Thymus (tissue), 14 donors: Measurements from ENCODE around the gene HDHD5. TPM values are rescaled to one million over a fixed set of nuclear protein-coding genes. Genes with fewer than 3 reads are reported as not detected.

Experiments
- DNase-seq, 9 donors: peaks; one replicate each; pipeline ENCODE4 v3.0.0-alpha.2; 2013; ENCODE audit warnings: low spot score in 9 of 9, low read depth in 6 of 9, missing footprints in 1 of 9
- H3K27ac ChIP-seq, 2 donors: one replicate each; pipeline ENCODE4 v1.5.1; 2013; ENCODE audit warnings: control low read depth in 1 of 2, low read depth in 1 of 2, low read length in 1 of 2, mild to moderate bottlenecking in 1 of 2, moderate library complexity in 1 of 2
- H3K27me3 ChIP-seq, 2 donors: one replicate each; pipeline ENCODE4 v1.5.1; 2013; ENCODE audit warnings: low read length in 1 of 2; ENCODE audit not compliant: control insufficient read depth in 2 of 2, insufficient read depth in 1 of 2
- H3K36me3 ChIP-seq, 2 donors: one replicate each; pipeline ENCODE4 v1.5.1; 2013; ENCODE audit warnings: low read length in 1 of 2, mild to moderate bottlenecking in 1 of 2, moderate library complexity in 1 of 2; ENCODE audit not compliant: control insufficient read depth in 2 of 2, insufficient read depth in 2 of 2
- H3K4me1 ChIP-seq, 2 donors: one replicate each; pipeline ENCODE4 v1.5.1; 2013; ENCODE audit warnings: low read length in 2 of 2; ENCODE audit not compliant: control insufficient read depth in 2 of 2, insufficient read depth in 2 of 2
- H3K4me3 ChIP-seq, 2 donors: one replicate each; pipeline ENCODE4 v1.5.1; 2013; ENCODE audit warnings: low read length in 2 of 2, control low read depth in 1 of 2, mild to moderate bottlenecking in 1 of 2
- H3K9me3 ChIP-seq, 2 donors: one replicate each; pipeline ENCODE4 v1.5.1; 2013; ENCODE audit warnings: low read length in 1 of 2, mild to moderate bottlenecking in 1 of 2; ENCODE audit not compliant: control insufficient read depth in 2 of 2, insufficient read depth in 1 of 2
- WGBS: extraction: QIAGEN DNeasy Blood & Tissue Kit; methylation state at CpG from one replicate; pipeline ENCODE4 v1.1.7; 2013; 5-methylcytosine and 5-hydroxymethylcytosine counted together
- long read RNA-seq, 10 donors: transcript quantifications; one replicate each; lab custom pipeline, GENCODE V29; 2026
- polyA plus RNA-seq: library from polyadenylated mRNA; stranded (reverse); fragments of 200-250 nt; gene quantifications from one replicate; pipeline ENCODE4 v1.2.3, GENCODE V29; 2013
- total RNA-seq: library from RNA; stranded (reverse); fragments of 120-200 nt; gene quantifications from one replicate; pipeline ENCODE4 v1.2.4, GENCODE V29; 2013
- donor health status: healthy.

HDHD5 gene
- total RNA-seq (31.3 TPM), polyA plus RNA-seq (30.7 TPM)
- long read RNA-seq, donor 1, result 0 reads
- long read RNA-seq, donor 2, transcript HDHD5-202 (8 exons, 1,799 nt), result major isoform, 20 of 28 reads
- long read RNA-seq, donor 2, partial matches to known transcripts, result 6 of 28 reads
- long read RNA-seq, donor 2, other reads (novel, unspliced or antisense), result 0 of 28 reads
- long read RNA-seq, donor 3, transcript HDHD5-202 (8 exons, 1,799 nt), result major isoform, 13 of 20 reads
- long read RNA-seq, donor 3, partial matches to known transcripts, result 0 of 20 reads
- long read RNA-seq, donor 3, other reads (novel, unspliced or antisense), result 7 of 20 reads
- long read RNA-seq, donor 4, partial matches to known transcripts, result 0 of 5 reads
- long read RNA-seq, donor 4, other reads (novel, unspliced or antisense), result 0 of 5 reads
- long read RNA-seq, donor 5, transcript HDHD5-202 (8 exons, 1,799 nt), result major isoform, 22 of 24 reads
- long read RNA-seq, donor 5, partial matches to known transcripts, result 0 of 24 reads
- long read RNA-seq, donor 5, other reads (novel, unspliced or antisense), result 0 of 24 reads
- long read RNA-seq, donor 6, transcript HDHD5-202 (8 exons, 1,799 nt), result major isoform, 6 of 8 reads
- long read RNA-seq, donor 6, partial matches to known transcripts, result 0 of 8 reads
- long read RNA-seq, donor 6, other reads (novel, unspliced or antisense), result 0 of 8 reads
- long read RNA-seq, donor 7, transcript HDHD5-202 (8 exons, 1,799 nt), result major isoform, 10 of 11 reads
- long read RNA-seq, donor 7, partial matches to known transcripts, result 0 of 11 reads
- long read RNA-seq, donor 7, other reads (novel, unspliced or antisense), result 0 of 11 reads
- long read RNA-seq, donor 8, transcript HDHD5-202 (8 exons, 1,799 nt), result major isoform, 8 of 8 reads
- long read RNA-seq, donor 8, partial matches to known transcripts, result 0 of 8 reads
- long read RNA-seq, donor 8, other reads (novel, unspliced or antisense), result 0 of 8 reads
- long read RNA-seq, donor 9, transcript HDHD5-202 (8 exons, 1,799 nt), result major isoform, 9 of 9 reads
- long read RNA-seq, donor 9, partial matches to known transcripts, result 0 of 9 reads
- long read RNA-seq, donor 9, other reads (novel, unspliced or antisense), result 0 of 9 reads
- long read RNA-seq, donor 10, transcript HDHD5-202 (8 exons, 1,799 nt), result major isoform, 7 of 8 reads
- long read RNA-seq, donor 10, partial matches to known transcripts, result 0 of 8 reads
- long read RNA-seq, donor 10, other reads (novel, unspliced or antisense), result 0 of 8 reads

DNA sequence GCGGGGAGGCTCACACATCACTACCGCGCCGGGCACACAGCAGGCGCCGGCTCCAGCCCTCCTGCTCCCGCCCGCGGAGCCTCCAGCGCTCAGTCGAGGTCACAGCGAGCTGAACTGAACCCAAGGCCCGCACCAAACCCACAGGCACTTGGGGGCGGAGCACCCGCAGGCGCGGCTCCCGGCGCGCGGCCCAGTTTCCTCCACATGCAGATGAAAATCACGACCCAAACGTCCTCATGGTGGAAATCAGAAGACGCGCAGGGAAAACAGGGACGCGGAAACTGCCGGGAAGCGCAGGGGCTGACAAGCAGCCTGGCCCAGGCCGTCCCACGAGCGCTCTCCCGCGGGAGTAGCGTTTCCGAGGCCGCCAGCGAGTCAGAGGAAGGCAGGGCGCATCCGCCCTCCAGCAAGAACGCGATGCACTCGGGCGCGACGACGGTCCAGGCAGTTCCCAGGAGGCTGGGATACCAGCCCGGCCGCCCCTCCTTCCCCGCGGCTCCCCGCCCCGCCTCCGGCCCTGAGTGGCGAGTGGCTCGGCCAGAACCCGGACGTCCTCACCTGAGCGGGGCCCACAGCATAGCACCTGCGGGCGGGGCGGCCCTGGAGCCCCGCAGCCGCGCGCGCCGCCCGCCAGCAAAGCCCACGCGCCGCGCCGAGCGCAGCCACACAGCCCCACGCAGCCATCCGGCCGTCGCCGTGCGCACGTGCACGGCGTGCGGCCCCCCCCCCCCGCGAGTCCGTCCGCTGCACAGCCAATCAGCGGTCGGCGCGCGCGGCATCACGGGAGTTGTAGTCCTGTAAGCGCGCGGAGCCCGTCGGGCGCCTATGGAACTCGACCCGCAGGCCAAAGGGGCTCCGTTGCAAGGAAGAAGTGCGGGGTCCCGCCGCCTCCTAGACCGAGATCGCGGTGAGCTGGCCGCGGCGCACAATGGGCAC, at the start of gene HDHD5:
HDHD5 (minus strand) TSS at position 710 of the 936 bp plus-strand sequence; CDS start at position 684, 26 bp downstream.
- peak; percentile 63 to 95 (median 86) for DNase-seq
- Histone ChIP-seq H3K36me3 (no peaks in the 10 kb centered on the region), H3K27me3 (no peaks in the 10 kb centered on the region), H3K9me3 (no peaks in the 10 kb centered on the region), H3K27ac (peak within 1 kb of the TSS; percentile 61 to 87), H3K4me3 (peak within 1 kb of the TSS; percentile 73 to 75), H3K4me1 (peaks cover 6 to 13% of the 10 kb centered on the region in 2 donors)
- WGBS, result under 1% methylated on average over 114 of the region's 114 CpGs

GRCh38 chr22:17205432-17205831, 46.4 kb upstream of the HDHD5 start:
- no peaks in the 10 kb centered on the region for H3K27me3 ChIP-seq
- no peaks in the 10 kb centered on the region for H3K4me1 ChIP-seq
- H3K36me3 ChIP-seq, result peaks cover 48 to 65% of the 10 kb centered on the region in 2 donors
- DNase-seq, result no peak
- H3K4me3 ChIP-seq, result no peak overlapping the region
- no peaks in the 10 kb centered on the region for H3K9me3 ChIP-seq
- 93% methylated on average over 7 of the region's 7 CpGs for whole genome bisulfite sequencing
- H3K27ac ChIP-seq, result no peak overlapping the region

DNA sequence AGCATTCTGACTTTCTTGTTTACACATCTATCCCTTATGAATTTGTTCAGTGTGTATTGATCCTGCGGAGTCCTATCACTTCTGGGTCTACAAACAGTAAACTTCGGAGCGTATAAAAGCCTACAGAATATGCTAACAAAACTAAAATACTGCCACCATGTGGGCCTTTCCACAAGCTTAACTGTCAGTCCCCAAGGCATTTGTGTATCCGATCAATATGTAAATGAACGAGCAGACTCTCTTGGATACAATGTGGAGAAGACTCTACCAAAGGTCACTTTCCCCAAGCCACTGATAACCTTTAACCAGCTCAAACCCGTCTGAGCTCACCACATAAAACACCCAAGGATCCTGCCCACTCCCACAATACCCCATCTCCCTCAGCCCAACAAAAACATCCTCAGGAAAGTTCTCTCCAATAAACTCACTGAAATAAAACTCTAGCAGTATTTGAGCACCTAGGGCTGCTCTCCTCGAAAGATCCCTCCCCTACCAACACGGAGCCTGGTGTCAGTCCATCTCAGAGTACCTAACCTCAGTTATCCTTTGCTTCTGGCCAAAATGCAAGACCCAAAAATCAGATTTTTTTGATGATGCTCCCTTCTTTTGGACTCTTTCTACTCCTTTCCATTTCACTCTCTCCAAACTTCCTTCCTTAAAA, 42.3 kb upstream of the HDHD5 start:
- H3K4me3 ChIP-seq, result no peak overlapping the region
- no peak for DNase-seq

GRCh38 chr22:17199003-17199731, 40.1 kb upstream of the HDHD5 start:
- Histone ChIP-seq H3K9me3 (no peaks in the 10 kb centered on the region), H3K27me3 (no peaks in the 10 kb centered on the region), H3K36me3 (peaks cover 33 to 57% of the 10 kb centered on the region in 2 donors), H3K4me1 (no peaks in the 10 kb centered on the region), H3K27ac (peak overlapping the region; percentile 47), H3K4me3 (no peak overlapping the region)
- WGBS, result 93% methylated on average over 20 of the region's 20 CpGs
- DNase-seq, result no peak

More for the DNA sequence above, 42.3 kb upstream of the HDHD5 start:
- Histone ChIP-seq H3K27me3 (no peaks in the 10 kb centered on the region), H3K4me1 (no peaks in the 10 kb centered on the region), H3K9me3 (no peaks in the 10 kb centered on the region), H3K27ac (no peak overlapping the region), H3K36me3 (peaks cover 36 to 77% of the 10 kb centered on the region in 2 donors)
- WGBS, result 93% methylated on average over 8 of the region's 8 CpGs

DNA sequence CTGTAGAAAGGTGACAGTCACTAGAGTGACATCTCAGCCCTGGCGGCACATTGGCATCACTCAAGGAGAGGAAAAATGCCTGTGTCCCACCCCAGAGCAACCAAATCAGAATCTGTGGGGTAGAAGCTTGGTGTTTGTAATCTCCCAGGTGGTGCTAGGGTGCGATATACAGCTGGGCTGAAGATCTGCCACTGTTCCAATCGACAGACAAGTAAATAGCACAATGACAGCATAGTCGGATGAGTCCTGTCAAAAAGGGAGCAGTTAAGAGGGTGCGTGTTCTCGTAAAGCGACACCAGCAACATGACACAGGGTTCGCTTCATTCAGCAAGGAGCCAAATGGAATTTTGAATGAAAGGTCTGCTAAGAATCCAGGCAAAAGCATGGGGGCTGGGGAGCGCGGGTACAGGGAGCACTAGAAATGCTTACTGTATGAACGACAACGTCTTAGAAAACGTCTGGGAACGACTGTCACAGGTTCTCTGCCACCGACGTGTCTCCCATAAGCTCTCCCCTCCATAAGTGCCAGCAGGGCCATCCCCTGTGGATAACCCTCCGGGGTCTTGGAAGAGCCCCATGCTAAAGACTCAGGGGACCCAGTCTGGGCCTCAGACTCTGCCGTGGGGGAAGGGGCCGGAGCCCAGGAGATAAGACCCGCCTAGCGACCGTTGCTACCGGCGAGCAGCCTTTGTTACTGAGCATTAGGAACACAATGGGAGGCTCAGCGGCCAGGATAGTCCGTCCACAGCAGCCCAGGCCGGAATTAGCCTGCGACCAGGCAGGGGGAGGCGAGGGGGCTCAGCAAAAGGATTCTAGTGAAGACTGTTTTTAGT, 39.3 kb upstream of the HDHD5 start:
- Histone ChIP-seq H3K4me3 (no peak overlapping the region), H3K27ac (peak overlapping the region in 1 of 2 donors; percentile 47), H3K4me1 (no peaks in the 10 kb centered on the region), H3K36me3 (peaks cover 27 to 53% of the 10 kb centered on the region in 2 donors), H3K9me3 (no peaks in the 10 kb centered on the region), H3K27me3 (no peaks in the 10 kb centered on the region)
- DNase-seq, result no peak
- WGBS, result 91% methylated on average over 29 of the region's 29 CpGs

DNA sequence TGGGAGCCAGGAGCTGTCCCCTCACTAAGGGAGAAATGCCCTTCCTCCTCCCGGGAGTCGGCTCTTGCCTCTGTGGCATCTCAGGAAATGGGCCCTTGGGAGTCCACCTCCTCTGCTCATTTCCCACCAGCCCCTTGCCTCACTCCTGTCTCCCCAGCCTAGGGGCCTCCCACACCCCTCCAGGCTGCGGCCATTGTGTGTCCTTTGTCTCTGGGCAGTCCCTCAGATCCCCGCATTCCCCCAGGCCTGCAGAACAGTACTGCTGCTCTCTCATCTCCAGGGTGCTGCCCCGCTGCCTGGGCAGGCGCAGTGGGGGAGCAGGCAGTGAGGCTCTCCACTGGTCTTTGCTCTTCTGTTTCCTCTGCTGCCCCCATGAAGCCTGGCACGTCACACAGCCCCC, 35.1 kb upstream of the HDHD5 start:
- H3K27ac ChIP-seq, result no peak overlapping the region
- no peak for DNase-seq
- H3K36me3 ChIP-seq, result peaks cover 23 to 47% of the 10 kb centered on the region in 2 donors
- WGBS, result 94% methylated on average over 7 of the region's 7 CpGs
- H3K27me3 ChIP-seq, result no peaks in the 10 kb centered on the region
- no peaks in the 10 kb centered on the region for H3K9me3 ChIP-seq
- no peak overlapping the region for H3K4me3 ChIP-seq
- H3K4me1 ChIP-seq, result no peaks in the 10 kb centered on the region

GRCh38 chr22:17192186-17192585, 33.1 kb upstream of the HDHD5 start:
- no peaks in the 10 kb centered on the region for H3K27me3 ChIP-seq
- 99% methylated on average over 5 of the region's 5 CpGs for WGBS
- H3K9me3 ChIP-seq, result no peaks in the 10 kb centered on the region
- no peak overlapping the region for H3K27ac ChIP-seq
- no peak overlapping the region for H3K4me3 ChIP-seq
- DNase-seq, result no peak
- H3K4me1 ChIP-seq, result no peaks in the 10 kb centered on the region
- H3K36me3 ChIP-seq, result peaks cover 37 to 43% of the 10 kb centered on the region in 2 donors
